Measurements from ENCODE around the gene DPEP1. TPM values are rescaled to one million over a fixed set of nuclear protein-coding genes. Genes with fewer than 3 reads are reported as not detected.
"Not testable (repeated sequence)": the region's sequence is repeated elsewhere in the genome, so short reads cannot be mapped to it uniquely, and the experiment has no call there.

The DPEP1 gene
- total RNA-seq, 1 donor from 2014 or later: 0.13 TPM

DNA sequence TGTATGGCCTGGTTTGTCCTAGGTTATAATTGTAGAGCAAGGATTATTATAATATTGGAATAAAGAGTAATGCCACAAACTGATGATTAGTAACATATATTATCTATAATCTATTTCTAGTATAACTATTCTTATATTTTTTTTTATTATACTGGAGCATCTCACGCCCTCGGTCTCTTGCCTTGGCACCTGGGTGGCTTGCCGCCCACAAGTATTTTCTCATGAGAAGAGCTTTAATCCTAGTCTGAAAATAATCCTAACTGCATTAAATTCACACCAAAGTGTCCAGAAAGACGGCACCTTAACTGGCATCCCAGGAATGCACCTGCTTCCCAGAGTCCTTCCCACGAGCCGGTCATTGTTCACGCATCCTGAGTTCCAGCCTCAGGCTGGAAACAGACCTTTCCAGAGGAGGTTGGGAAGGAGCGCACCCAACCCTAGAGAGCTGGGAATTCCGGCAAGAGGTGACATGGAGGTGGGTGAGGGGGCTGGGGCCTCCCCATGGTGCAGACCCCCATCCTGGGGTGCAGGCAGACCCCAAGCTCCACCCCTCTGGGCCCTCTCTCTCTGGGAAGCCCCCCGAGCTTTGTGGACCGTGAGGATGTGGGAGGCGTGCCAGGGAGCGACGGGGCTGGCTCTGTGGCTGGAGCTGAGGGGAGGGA, 28.1 kb downstream of the DPEP1 start:
- ATAC-seq (no peak), DNase-seq (ENCODE audit: low spot score) (no peak)

DNA sequence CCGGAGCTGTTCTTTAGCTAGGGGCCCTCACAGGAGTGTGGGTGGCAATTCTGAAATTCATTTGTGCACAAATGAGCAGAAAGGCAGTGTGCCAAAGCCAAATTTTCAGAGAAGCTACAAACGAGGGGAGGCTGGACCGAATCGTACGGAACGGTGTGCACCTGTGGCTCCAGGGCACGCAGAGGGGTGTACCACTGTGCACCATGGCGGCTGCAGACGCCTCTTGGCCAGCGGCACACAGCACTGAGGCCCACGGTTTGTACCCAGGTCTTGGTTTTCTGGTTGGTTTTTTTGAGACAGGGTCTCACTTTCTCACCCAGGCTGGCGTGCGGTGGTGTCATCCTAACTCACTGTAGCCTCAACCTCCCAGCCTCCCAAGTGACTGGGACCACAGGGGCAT, 29.1 kb downstream of the DPEP1 start:
- DNase-seq (ENCODE audit: low spot score): no peak
- ATAC-seq: no peak

DNA sequence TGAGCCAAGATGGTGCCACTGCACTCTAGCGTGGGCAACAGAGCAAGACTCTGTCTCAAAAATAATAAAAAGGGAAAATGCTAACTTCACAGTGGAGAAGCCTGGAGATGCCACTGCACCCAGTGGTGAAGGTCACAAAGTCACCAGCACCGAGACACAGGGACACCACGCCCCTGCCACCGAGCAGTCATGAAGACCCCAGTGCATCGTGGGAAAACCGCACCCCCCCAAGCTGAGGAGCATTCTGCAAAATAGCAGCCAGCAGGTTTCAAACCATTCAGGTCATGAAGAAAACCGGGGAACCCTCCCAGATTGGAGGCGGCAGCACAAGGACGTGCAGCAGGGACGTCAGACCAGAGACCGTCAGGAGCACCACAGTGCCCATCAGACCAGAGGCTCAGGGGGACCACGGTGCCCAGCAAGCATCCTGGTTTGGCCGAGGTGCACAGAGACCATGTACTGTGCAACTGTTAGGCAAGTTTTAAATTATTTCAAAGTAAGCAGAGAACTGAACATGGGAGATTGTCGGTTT, 30.4 kb downstream of the DPEP1 start:
- ATAC-seq: no peak

DNA sequence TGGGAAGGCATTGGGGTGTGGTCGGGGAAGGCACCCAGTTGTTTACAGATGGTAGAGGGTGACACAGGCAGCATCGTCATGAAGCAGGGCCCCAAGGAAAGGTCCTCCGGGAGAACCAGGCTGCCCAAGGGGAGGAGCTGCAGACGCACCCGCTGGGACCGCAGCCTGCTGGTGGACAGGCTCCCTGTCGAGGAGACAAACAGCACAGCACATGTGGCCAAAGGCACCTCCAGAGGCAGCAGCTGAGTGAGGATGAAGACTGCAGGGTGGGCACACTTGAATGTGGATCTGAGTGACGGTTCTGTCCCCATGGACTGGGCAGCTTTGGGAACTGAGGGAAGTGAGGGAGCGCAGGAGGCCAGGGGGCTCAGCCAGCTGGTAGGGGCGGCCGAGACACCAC, 31.7 kb downstream of the DPEP1 start:
- ATAC-seq: no peak
- DNase-seq (ENCODE audit: low spot score): no peak

More for the DNA sequence above, 30.4 kb downstream of the DPEP1 start:
- no peak for DNase-seq (ENCODE audit: low spot score)

DNA sequence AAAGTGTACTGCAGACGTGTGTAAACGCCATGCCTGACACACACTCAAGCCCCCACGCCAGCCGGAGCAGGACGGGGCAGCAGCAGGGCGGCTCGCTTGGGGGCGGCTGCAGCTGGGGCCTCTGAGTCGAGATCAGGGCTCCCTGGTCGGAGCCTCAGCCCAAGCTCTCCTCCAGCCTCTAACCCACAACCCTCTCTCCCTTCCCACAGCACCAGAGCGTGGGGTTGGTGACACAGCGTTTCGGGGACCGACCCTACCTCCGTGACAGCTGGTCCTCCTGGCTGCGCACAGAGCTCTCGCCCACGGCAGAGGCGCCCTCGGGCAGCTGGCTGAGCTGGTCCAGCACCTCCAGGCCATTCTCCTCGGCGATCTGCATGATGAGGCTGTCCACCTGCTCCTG, 32.8 kb downstream of the DPEP1 start:
- ATAC-seq (no peak), DNase-seq (ENCODE audit: low spot score) (no peak)

GRCh38 chr16:89646906-89647305, 33.5 kb downstream of the DPEP1 start:
- no peak for ATAC-seq
- no peak for DNase-seq (ENCODE audit: low spot score)

DNA sequence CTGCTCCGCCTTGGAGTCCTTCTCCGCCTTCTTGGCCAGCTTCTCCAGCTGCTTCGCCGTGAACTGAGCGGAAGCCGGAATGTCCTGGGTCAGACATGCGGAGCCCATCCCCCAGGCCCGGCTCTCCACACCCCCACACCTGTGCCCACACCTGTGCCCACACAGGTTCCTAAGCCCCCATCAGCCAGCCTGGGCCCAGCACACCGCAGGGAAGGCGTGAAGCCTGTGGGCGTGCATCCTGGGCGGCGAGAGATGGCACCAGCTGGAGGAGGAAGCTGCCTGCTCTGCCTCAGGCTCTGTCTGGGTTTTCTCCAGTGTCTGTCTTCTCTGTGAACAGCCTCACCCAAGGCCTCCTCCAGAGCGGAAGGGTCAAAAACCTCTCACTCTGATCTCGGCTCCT, 38.1 kb downstream of the DPEP1 start:
- ATAC-seq (no peak), DNase-seq (ENCODE audit: low spot score) (no peak)

GRCh38 chr16:89653656-89654295, 40.3 kb downstream of the DPEP1 start:
- DNase-seq (ENCODE audit: low spot score) (no peak), ATAC-seq (no peak)

DNA sequence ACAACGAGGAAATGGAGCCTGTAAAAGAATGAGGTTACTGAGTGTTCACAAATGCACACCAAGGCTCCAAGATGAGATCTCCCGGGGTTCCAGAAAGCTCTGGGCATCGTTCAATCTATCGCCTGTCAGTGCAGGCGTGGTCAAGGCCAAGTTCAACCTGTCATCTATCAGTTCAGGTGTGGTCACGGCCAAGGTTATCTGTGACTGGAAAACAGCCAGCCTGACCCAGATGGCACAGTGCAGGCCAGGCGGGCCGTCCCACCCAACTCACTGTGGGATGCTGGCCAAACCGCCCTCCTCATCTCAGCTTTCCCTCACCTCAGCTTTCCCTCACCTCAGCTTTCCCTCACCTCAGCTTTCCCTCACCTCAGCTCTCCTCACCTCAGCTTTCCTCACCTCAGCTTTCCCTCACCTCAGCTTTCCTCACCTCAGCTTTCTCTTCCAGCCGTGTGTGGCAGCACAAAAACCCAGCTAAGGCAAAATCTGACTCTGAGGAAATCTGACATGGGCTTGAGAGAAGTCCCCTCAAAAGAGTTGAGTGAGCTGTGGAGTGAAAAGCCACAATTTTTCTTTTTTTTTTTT, 41.7 kb downstream of the DPEP1 start:
- ATAC-seq: no peak
- DNase-seq (ENCODE audit: low spot score): no peak

DNA sequence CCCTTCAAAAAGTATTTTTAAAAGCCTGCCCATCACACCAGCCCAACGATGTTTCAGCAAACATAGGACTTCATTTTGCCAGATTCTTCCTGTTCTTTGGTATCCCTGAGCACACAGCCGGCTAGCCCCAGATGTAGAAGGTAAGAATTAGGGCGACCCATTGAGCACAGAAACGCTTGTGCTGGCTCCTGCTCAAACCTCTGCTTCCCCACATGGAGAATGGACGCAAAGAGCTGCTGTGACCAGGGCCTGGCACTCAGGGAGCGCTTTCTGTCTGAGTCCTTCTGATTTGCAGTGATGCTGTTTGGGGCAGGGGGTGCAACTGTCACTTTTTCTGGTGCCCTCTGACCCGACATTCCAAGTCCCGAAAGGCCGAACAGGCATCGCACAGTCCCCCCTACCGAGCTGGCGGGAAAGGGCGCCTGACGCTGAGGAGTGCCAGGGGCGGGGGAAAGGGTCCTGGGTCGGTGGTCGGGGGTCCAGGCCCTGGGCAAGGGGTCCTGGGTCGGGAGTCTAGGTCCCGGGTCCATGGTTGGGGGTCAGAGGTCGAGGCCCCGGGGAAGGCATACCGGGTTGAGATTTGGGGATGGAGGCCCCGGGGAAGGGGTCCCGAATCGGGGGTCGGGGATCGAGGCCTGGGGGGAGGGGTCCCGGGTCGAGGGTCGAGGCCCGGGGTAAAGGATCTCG, 43.1 kb downstream of the DPEP1 start:
- ATAC-seq: no peak
- no peak for DNase-seq (ENCODE audit: low spot score)

DNA sequence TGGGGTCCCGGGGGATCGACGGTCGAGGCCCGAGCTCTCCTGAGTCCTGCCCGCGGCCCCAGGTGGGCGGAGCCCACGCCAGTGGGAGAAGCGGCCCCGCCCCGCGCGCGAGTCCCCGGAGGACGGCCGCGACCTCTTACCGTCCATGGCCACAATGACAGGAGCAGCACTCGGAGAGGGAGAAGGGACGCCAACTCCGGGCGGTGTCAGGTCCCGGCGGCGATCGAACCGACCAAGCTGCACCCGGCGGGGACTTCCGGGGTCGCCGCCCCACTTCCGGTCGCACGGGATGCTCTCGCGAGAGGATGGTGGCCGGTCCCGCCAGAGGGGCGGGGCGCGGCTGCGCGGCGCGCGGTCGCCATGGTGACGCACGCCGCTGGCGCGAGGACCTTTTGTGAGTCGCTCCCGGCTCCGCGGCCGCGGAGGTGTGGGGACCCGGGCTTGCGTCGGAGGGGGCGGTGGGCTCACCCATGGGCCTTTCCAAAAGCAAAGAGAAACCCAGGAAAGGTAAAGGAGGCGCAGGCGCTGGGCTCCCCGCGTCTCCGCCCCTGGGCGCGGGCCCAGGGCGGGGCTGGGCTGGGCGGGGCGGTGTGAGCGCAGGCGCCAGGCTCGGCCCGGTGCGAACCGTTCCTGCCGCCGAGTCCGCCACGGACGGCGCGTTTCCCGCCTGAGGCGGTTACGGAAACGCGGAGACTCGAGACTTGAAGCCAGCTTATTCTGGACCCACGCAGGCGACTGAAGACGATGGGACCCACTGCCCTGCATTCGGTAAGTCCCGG, 44.2 kb downstream of the DPEP1 start, which contains the start of the genes CHMP1A and SPATA33:
Gene CHMP1A, minus strand, starts transcription at position 267 of the 779 bp plus-strand sequence. Its CDS starts 120 bp downstream, at position 147.
Gene SPATA33, plus strand, starts transcription at position 395 of the 779 bp plus-strand sequence. Its CDS starts 76 bp downstream, at position 471.
- DNase-seq (ENCODE audit: low spot score): peak; percentile 90
- ATAC-seq: peak; percentile 95

- ATAC-seq (peak; percentile 19), DNase-seq (ENCODE audit: low spot score) (no peak)
These were observed 44.9 kb downstream of the DPEP1 start for GRCh38 chr16:89658221-89658879.

DNA sequence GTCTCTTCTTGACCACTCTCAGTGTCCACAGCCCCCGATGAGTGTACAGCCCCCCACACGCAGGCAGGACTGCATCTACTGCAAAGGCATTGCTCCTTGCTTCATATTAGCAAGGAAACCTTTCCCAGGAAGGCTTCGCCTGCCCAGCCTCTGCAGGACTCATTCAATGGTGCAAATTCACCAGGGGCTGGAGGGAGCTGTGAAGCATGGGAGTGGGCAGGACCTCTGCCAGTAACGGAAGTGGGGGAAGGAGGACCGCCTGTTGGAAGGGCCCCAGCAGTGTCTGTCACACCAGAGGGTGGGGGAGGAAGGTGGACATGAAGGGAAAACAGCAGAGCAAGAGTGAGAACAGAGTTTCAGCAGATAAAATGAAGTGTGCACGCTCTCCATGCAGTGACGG, 46.7 kb downstream of the DPEP1 start:
- ATAC-seq (no peak), DNase-seq (ENCODE audit: low spot score) (no peak)

GRCh38 chr16:89661215-89661614, 47.8 kb downstream of the DPEP1 start:
- no peak for DNase-seq (ENCODE audit: low spot score)
- ATAC-seq: no peak

DNA sequence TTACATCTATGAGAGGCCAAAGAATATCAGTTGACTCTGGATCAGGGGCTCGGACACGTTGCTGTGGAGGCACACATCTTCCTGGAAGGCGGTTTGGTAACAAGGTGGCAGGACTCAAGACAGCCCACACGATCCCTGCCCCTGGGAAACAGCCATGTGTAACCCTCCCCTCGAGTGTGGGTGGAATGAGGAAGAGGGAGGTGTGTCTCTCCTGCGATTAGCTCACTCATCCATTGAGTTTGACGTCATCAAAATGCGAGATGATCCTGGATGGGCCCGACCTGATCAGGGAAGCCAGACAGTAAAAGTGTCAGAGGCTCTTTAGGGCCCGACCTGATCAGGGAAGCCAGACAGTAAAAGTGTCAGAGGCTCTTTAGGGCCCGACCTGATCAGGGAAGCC, 50.8 kb downstream of the DPEP1 start:
- ATAC-seq; DNase-seq (ENCODE audit: low spot score): not testable (repeated sequence)

- ATAC-seq; DNase-seq (ENCODE audit: low spot score): not testable (repeated sequence)
These were observed 53.6 kb downstream of the DPEP1 start for GRCh38 chr16:89667000-89667399.

DNA sequence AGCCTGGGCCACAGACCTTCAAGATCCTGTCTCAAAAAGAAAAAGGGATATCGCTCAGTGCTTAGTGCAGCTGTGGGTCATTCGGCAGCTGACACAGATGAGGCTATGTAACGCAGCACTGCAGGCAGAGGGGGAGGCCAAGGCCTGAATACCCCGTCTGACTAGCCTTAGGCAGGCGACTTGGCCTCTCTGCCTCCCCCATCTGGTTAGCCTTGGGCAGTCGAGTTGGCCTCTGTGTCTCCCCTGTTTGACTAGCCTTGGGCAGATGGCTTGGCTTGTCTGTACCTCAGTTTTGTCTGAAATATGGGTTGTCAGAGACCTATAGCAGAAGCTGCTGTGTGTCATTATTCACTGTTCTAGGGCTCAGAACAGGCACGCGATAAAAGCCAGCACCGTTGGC, 54.2 kb downstream of the DPEP1 start:
- ATAC-seq: no peak
- no peak for DNase-seq (ENCODE audit: low spot score)

- DNase-seq (ENCODE audit: low spot score): no peak
- peak; percentile 85 for ATAC-seq
These were observed 55.3 kb downstream of the DPEP1 start for GRCh38 chr16:89668790-89669158.

DNA sequence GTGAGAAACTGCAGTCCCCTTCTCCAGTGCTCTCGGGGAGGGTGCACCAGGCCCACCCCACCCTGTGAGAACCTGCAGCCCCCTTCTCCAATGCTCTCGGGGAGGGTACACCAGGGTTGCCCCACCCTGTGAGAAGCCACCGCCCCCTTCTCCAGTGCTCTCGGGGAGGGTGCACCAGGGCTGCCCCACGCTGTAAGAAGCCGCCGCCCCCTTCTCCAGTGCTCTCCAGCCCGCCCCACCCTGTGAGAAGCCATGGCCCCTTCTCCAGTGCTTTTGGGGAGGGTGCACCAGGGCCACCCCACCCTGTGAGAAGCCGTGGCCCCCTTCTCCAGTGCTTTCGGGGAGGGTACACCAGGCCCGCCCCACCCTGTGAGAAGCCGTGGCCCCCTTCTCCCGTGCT, 56.3 kb downstream of the DPEP1 start:
- ATAC-seq: no peak

More for the DNA sequence above, 56.3 kb downstream of the DPEP1 start:
- DNase-seq (ENCODE audit: low spot score): no peak
